Activated naive CD4-positive, alpha-beta T cell treated with anti-CD3 and anti-CD28 coated beads, Interleukin-2, amount 50 U/mL, for 24 hours (primary cell): ENCODE measurements around the gene SRGAP2C.
"Not testable (repeated sequence)": the region's sequence is repeated elsewhere in the genome, so short reads cannot be mapped to it uniquely, and the experiment has no call there.

Source experiments
- H3K27ac Mint-ChIP-seq: one replicate; pipeline ENCODE4 v1.8.0; 2021; ENCODE audit warnings: mild to moderate bottlenecking, mixed read lengths
- H3K27me3 Mint-ChIP-seq: one replicate; pipeline ENCODE4 v1.8.0; 2021; ENCODE audit warnings: mixed read lengths
- H3K36me3 Mint-ChIP-seq: one replicate; pipeline ENCODE4 v1.8.0; 2021; ENCODE audit warnings: mixed read lengths
- H3K4me1 Mint-ChIP-seq: one replicate; pipeline ENCODE4 v1.8.0; 2021; ENCODE audit warnings: mixed read lengths
- H3K4me3 Mint-ChIP-seq: one replicate; pipeline ENCODE4 v1.8.0; 2021; ENCODE audit warnings: mild to moderate bottlenecking, mixed read lengths
- H3K9me3 Mint-ChIP-seq: one replicate; pipeline ENCODE4 v1.8.0; 2021; ENCODE audit warnings: mixed read lengths

The SRGAP2C gene

DNA sequence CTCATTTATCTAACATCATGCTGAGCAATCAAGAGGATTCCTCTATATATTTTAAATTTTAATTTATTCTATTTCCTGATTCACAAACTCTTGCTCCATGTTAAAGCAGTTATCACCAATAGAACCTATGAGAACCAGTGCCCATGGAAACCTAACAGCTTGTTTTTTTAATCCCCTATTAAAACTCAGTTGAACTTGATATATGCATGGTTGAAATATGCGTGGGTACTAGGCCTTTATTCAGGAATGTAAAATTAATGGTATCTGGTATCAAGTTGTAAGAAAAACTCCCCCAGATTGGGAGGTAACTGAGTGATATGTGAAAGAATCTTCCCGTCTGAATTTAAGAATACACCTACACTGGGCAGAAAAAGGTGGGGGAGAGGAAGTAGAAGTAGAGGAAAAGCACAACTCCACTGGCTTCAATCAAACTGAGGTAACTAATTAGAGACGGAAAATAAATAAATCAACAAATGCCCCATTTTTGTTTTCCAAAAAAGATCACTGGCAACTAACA lies 16.6 kb upstream of the SRGAP2C start:
- H3K4me1 Mint-ChIP-seq, H3K36me3 Mint-ChIP-seq, H3K9me3 Mint-ChIP-seq, H3K27me3 Mint-ChIP-seq, H3K4me3 Mint-ChIP-seq, H3K27ac Mint-ChIP-seq: not testable (repeated sequence)

DNA sequence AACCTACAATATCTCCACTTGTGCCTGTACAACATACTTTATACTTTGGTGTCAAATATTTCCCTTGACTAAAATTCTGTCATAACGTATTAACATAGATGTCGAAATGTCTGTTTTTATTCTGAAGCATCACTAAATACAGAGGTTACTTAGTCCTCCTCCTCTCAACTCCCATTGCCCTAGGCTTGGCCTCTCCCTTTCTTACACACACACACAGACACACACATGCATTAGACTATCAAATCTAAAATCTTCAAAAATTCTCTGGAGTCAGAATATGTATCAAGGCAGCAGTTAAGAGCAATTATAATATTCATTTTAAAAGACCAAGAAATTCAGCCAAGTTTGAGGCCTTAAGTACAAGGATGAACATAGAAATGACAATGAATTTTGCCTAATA lies 8.1 kb upstream of the SRGAP2C start:
- H3K4me3 Mint-ChIP-seq, H3K27ac Mint-ChIP-seq, H3K27me3 Mint-ChIP-seq, H3K9me3 Mint-ChIP-seq, H3K4me1 Mint-ChIP-seq, H3K36me3 Mint-ChIP-seq: not testable (repeated sequence)

GRCh38 chr1:121178197-121178596 lies 6.6 kb upstream of the SRGAP2C start:
- not testable (repeated sequence) for H3K27me3 Mint-ChIP-seq, H3K9me3 Mint-ChIP-seq, H3K27ac Mint-ChIP-seq, H3K36me3 Mint-ChIP-seq, H3K4me3 Mint-ChIP-seq, H3K4me1 Mint-ChIP-seq

GRCh38 chr1:121183867-121184266 lies 908 bp upstream of the SRGAP2C start:
- H3K36me3 Mint-ChIP-seq, H3K27ac Mint-ChIP-seq, H3K9me3 Mint-ChIP-seq, H3K4me1 Mint-ChIP-seq, H3K27me3 Mint-ChIP-seq: not testable (repeated sequence)
- peak overlapping the region; percentile 15 for H3K4me3 Mint-ChIP-seq

GRCh38 chr1:121185140-121185708 lies 449 bp downstream of the SRGAP2C start:
- H3K27ac Mint-ChIP-seq, H3K4me1 Mint-ChIP-seq, H3K9me3 Mint-ChIP-seq, H3K36me3 Mint-ChIP-seq, H3K27me3 Mint-ChIP-seq: not testable (repeated sequence)
- H3K4me3 Mint-ChIP-seq, result peak overlapping the region; percentile 93

- not testable (repeated sequence) for H3K9me3 Mint-ChIP-seq, H3K27me3 Mint-ChIP-seq, H3K27ac Mint-ChIP-seq, H3K4me3 Mint-ChIP-seq, H3K36me3 Mint-ChIP-seq, H3K4me1 Mint-ChIP-seq
These were observed 1.4 kb downstream of the SRGAP2C start for GRCh38 chr1:121186191-121186590.

GRCh38 chr1:121187914-121188313 lies 3.1 kb downstream of the SRGAP2C start:
- peak overlapping the region; percentile 42 for H3K4me3 Mint-ChIP-seq
- H3K27me3 Mint-ChIP-seq, H3K27ac Mint-ChIP-seq: not testable (repeated sequence)

DNA sequence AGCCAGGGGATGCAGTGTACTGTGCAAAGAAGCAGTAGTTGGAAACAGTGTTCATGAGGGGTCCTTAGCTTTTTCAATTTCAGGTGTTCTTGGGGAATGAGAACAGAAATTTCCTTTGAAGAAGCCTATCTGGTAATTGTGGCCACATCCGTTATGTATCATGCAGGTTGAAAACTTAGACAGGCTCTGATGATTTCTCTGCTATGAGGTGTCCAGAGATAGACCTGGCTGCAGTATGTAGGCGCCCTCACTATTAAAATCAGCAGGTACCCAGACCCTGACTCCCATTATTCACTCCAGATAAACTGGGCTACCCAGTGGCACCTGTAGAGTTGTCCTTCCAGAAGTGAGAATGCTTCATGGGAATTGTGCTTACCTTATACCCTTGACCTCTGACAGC lies 7.7 kb downstream of the SRGAP2C start:
- H3K36me3 Mint-ChIP-seq, H3K4me1 Mint-ChIP-seq, H3K4me3 Mint-ChIP-seq: not testable (repeated sequence)

More at GRCh38 chr1:121187914-121188313, 3.1 kb downstream of the SRGAP2C start:
- H3K36me3 Mint-ChIP-seq, H3K9me3 Mint-ChIP-seq, H3K4me1 Mint-ChIP-seq: not testable (repeated sequence)

GRCh38 chr1:121197095-121197882 lies 12.5 kb downstream of the SRGAP2C start:
- H3K36me3 Mint-ChIP-seq, H3K4me3 Mint-ChIP-seq, H3K4me1 Mint-ChIP-seq, H3K27me3 Mint-ChIP-seq, H3K9me3 Mint-ChIP-seq, H3K27ac Mint-ChIP-seq: not testable (repeated sequence)

More for the DNA sequence above, 7.7 kb downstream of the SRGAP2C start:
- H3K9me3 Mint-ChIP-seq, H3K27ac Mint-ChIP-seq, H3K27me3 Mint-ChIP-seq: not testable (repeated sequence)

DNA sequence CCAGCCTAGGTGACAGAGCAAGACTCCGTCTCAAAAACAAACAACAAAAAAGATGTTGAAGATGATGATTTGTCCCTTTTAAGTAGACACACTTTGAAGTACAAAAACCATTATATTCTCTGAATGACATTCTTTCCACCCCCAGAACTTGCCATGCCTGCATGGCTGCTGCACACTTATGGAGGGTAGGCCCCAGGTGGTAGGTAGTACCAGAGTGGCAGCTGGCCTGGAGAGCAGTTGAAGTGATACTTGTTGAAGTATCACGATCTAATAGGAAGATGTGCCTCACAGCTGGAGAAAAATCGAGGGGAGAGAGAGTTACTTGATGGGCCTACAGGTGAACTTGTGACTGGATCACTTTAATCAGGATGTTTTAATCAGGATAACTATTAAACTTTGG lies 15.0 kb downstream of the SRGAP2C start:
- not testable (repeated sequence) for H3K36me3 Mint-ChIP-seq, H3K4me1 Mint-ChIP-seq

DNA sequence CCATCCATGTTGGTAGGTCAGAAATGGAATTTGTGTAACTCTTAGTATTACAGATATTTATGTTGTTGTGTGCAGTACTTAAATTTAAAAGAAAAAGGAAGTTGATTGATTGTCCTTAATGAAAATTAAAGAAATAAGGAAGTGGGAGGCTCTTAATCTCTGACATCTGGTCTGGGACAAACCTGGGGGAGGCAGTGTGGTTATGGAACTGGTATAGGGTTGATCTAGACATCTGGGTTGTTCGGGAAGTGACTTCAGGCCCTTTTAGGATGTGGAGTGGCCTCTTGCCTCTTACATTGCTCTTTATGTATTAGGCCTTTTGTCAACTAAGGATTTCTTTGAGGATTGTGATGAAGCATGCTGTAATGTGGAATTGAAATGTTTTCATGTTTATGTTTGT lies 15.5 kb downstream of the SRGAP2C start:
- H3K9me3 Mint-ChIP-seq, H3K4me3 Mint-ChIP-seq, H3K36me3 Mint-ChIP-seq, H3K4me1 Mint-ChIP-seq, H3K27me3 Mint-ChIP-seq, H3K27ac Mint-ChIP-seq: not testable (repeated sequence)

More for the DNA sequence above, 15.0 kb downstream of the SRGAP2C start:
- not testable (repeated sequence) for H3K27ac Mint-ChIP-seq, H3K4me3 Mint-ChIP-seq, H3K27me3 Mint-ChIP-seq, H3K9me3 Mint-ChIP-seq

- not testable (repeated sequence) for H3K27me3 Mint-ChIP-seq, H3K36me3 Mint-ChIP-seq, H3K9me3 Mint-ChIP-seq, H3K27ac Mint-ChIP-seq, H3K4me1 Mint-ChIP-seq, H3K4me3 Mint-ChIP-seq
These were observed 16.5 kb downstream of the SRGAP2C start for GRCh38 chr1:121200985-121201981.

GRCh38 chr1:121202986-121203385 lies 18.2 kb downstream of the SRGAP2C start:
- not testable (repeated sequence) for H3K36me3 Mint-ChIP-seq, H3K27me3 Mint-ChIP-seq, H3K4me1 Mint-ChIP-seq, H3K9me3 Mint-ChIP-seq, H3K27ac Mint-ChIP-seq, H3K4me3 Mint-ChIP-seq

- H3K36me3 Mint-ChIP-seq, H3K4me3 Mint-ChIP-seq, H3K27me3 Mint-ChIP-seq, H3K4me1 Mint-ChIP-seq, H3K9me3 Mint-ChIP-seq, H3K27ac Mint-ChIP-seq: not testable (repeated sequence)
These were observed 21.3 kb downstream of the SRGAP2C start for GRCh38 chr1:121205786-121206711.

GRCh38 chr1:121207328-121207727 lies 22.6 kb downstream of the SRGAP2C start:
- not testable (repeated sequence) for H3K9me3 Mint-ChIP-seq, H3K27me3 Mint-ChIP-seq, H3K4me3 Mint-ChIP-seq, H3K4me1 Mint-ChIP-seq, H3K36me3 Mint-ChIP-seq, H3K27ac Mint-ChIP-seq
